Measurements from ENCODE around the gene TMEM72. TPM values are rescaled to one million over a fixed set of nuclear protein-coding genes. Genes with fewer than 3 reads are reported as not detected.

The TMEM72 gene
- total and polyA plus RNA-seq, 2 experiments from 2014 or later: not detected

DNA sequence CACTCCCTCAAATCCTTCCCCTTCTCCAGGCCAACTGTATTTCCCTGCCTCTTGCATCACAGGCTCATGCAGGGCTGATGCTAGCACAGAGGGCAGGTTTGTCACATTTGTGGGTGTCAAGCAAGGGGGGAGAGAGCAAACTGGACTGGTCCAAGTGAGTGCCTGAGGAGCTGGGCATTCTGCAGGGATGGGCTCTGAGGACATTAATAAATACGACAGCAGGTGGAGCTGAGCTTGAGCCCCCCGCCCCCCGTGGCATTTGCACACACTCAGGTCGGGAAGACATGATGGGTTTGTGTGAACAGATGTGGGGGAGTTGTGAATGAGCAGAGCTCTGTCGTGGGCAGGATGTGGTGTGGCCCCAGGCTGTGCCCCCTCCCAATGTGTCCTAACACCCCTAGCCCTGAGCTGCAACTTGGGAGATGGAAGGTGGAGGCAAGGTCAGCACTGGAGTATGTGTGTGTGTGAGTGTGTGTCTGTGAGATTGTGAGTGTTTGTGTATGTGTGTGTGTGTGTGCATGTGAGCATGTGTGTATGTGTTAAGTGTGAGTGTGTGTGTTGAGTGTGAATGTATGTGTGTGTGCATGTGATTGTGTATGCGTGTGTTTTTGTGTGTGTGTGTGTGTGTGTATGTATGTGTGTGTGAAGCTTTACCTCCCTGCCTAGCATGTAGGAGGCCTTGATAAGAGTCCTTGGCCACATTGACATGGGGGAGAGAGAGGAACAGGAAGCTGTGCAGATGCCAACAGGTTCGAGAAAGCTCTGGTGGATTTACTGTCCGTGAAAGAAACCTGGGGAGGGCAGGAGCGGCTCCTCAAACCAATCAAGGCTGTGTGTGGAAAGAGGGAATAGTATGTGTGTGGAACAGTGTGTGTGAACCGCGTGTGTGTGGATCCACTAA, 57.6 kb downstream of the TMEM72 start:
- H2AFZ ChIP-seq: no peak overlapping the region
- peaks cover 9% of the 10 kb centered on the region; the same call in 1 of the 2 replicates for H3K9me2 ChIP-seq (ENCODE audit: insufficient read depth)
- no peak for ATAC-seq
- no peak for DNase-seq (ENCODE audit: low spot score)
- H3K27ac Mint-ChIP-seq: no peak overlapping the region
- no peaks in the 10 kb centered on the region for H3K27me3 ChIP-seq (ENCODE audit: insufficient read depth)
- peaks cover 22% of the 10 kb centered on the region for H3K36me3 Mint-ChIP-seq (ENCODE audit: low read depth)
- no peaks in the 10 kb centered on the region for H3K36me3 ChIP-seq (ENCODE audit: insufficient read depth)
- no peak overlapping the region for H3K27ac ChIP-seq (ENCODE audit: low read depth)
- H3K4me3 ChIP-seq: no peak overlapping the region
- TF ChIP-seq, protein P1, sequence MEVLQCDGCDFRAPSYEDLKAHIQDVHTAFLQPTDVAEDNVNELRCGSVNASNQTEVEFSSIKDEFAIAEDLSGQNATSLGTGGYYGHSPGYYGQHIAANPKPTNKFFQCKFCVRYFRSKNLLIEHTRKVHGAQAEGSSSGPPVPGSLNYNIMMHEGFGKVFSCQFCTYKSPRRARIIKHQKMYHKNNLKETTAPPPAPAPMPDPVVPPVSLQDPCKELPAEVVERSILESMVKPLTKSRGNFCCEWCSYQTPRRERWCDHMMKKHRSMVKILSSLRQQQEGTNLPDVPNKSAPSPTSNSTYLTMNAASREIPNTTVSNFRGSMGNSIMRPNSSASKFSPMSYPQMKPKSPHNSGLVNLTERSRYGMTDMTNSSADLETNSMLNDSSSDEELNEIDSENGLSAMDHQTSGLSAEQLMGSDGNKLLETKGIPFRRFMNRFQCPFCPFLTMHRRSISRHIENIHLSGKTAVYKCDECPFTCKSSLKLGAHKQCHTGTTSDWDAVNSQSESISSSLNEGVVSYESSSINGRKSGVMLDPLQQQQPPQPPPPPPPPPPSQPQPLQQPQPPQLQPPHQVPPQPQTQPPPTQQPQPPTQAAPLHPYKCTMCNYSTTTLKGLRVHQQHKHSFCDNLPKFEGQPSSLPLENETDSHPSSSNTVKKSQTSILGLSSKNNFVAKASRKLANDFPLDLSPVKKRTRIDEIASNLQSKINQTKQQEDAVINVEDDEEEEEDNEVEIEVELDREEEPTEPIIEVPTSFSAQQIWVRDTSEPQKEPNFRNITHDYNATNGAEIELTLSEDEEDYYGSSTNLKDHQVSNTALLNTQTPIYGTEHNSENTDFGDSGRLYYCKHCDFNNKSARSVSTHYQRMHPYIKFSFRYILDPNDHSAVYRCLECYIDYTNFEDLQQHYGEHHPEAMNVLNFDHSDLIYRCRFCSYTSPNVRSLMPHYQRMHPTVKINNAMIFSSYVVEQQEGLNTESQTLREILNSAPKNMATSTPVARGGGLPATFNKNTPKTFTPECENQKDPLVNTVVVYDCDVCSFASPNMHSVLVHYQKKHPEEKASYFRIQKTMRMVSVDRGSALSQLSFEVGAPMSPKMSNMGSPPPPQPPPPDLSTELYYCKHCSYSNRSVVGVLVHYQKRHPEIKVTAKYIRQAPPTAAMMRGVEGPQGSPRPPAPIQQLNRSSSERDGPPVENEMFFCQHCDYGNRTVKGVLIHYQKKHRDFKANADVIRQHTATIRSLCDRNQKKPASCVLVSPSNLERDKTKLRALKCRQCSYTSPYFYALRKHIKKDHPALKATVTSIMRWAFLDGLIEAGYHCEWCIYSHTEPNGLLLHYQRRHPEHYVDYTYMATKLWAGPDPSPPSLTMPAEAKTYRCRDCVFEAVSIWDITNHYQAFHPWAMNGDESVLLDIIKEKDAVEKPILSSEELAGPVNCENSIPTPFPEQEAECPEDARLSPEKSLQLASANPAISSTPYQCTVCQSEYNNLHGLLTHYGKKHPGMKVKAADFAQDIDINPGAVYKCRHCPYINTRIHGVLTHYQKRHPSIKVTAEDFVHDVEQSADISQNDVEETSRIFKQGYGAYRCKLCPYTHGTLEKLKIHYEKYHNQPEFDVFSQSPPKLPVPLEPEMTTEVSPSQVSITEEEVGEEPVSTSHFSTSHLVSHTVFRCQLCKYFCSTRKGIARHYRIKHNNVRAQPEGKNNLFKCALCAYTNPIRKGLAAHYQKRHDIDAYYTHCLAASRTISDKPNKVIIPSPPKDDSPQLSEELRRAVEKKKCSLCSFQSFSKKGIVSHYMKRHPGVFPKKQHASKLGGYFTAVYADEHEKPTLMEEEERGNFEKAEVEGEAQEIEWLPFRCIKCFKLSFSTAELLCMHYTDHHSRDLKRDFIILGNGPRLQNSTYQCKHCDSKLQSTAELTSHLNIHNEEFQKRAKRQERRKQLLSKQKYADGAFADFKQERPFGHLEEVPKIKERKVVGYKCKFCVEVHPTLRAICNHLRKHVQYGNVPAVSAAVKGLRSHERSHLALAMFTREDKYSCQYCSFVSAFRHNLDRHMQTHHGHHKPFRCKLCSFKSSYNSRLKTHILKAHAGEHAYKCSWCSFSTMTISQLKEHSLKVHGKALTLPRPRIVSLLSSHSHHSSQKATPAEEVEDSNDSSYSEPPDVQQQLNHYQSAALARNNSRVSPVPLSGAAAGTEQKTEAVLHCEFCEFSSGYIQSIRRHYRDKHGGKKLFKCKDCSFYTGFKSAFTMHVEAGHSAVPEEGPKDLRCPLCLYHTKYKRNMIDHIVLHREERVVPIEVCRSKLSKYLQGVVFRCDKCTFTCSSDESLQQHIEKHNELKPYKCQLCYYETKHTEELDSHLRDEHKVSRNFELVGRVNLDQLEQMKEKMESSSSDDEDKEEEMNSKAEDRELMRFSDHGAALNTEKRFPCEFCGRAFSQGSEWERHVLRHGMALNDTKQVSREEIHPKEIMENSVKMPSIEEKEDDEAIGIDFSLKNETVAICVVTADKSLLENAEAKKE (CRISPR knock-in tag; IDR thresholded peaks at IDR 0.05): no peak
- TF ChIP-seq EZH2 (IDR thresholded peaks at IDR 0.05; ENCODE audit: low read depth, unreplicated experiment) (no peak), EZH2phosphoT487 (IDR thresholded peaks at IDR 0.05; ENCODE audit: unreplicated experiment) (no peak), JUNB (IDR thresholded peaks at IDR 0.05; ENCODE audit: unreplicated experiment) (no peak), CREB1 (CRISPR knock-in tag; IDR thresholded peaks at IDR 0.05; ENCODE audit: low read depth) (no peak), ZNF331 (CRISPR knock-in tag; IDR thresholded peaks at IDR 0.05; ENCODE audit: low read depth) (no peak), NANOG (IDR thresholded peaks at IDR 0.05; ENCODE audit: borderline replicate concordance) (no peak), STAT1 (IDR thresholded peaks at IDR 0.05; ENCODE audit: unreplicated experiment) (no peak), POLR2AphosphoS5 (IDR thresholded peaks at IDR 0.05; ENCODE audit: low read depth) (no peak), ZNF114 (CRISPR knock-in tag; IDR thresholded peaks at IDR 0.05) (no peak)
- TF ChIP-seq, protein P2, sequence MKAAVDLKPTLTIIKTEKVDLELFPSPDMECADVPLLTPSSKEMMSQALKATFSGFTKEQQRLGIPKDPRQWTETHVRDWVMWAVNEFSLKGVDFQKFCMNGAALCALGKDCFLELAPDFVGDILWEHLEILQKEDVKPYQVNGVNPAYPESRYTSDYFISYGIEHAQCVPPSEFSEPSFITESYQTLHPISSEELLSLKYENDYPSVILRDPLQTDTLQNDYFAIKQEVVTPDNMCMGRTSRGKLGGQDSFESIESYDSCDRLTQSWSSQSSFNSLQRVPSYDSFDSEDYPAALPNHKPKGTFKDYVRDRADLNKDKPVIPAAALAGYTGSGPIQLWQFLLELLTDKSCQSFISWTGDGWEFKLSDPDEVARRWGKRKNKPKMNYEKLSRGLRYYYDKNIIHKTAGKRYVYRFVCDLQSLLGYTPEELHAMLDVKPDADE (IDR thresholded peaks at IDR 0.05): no peak
- TF ChIP-seq, protein P3, sequence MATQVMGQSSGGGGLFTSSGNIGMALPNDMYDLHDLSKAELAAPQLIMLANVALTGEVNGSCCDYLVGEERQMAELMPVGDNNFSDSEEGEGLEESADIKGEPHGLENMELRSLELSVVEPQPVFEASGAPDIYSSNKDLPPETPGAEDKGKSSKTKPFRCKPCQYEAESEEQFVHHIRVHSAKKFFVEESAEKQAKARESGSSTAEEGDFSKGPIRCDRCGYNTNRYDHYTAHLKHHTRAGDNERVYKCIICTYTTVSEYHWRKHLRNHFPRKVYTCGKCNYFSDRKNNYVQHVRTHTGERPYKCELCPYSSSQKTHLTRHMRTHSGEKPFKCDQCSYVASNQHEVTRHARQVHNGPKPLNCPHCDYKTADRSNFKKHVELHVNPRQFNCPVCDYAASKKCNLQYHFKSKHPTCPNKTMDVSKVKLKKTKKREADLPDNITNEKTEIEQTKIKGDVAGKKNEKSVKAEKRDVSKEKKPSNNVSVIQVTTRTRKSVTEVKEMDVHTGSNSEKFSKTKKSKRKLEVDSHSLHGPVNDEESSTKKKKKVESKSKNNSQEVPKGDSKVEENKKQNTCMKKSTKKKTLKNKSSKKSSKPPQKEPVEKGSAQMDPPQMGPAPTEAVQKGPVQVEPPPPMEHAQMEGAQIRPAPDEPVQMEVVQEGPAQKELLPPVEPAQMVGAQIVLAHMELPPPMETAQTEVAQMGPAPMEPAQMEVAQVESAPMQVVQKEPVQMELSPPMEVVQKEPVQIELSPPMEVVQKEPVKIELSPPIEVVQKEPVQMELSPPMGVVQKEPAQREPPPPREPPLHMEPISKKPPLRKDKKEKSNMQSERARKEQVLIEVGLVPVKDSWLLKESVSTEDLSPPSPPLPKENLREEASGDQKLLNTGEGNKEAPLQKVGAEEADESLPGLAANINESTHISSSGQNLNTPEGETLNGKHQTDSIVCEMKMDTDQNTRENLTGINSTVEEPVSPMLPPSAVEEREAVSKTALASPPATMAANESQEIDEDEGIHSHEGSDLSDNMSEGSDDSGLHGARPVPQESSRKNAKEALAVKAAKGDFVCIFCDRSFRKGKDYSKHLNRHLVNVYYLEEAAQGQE (IDR thresholded peaks at IDR 0.05; ENCODE audit: unreplicated experiment): no peak
- TF ChIP-seq, protein P4, sequence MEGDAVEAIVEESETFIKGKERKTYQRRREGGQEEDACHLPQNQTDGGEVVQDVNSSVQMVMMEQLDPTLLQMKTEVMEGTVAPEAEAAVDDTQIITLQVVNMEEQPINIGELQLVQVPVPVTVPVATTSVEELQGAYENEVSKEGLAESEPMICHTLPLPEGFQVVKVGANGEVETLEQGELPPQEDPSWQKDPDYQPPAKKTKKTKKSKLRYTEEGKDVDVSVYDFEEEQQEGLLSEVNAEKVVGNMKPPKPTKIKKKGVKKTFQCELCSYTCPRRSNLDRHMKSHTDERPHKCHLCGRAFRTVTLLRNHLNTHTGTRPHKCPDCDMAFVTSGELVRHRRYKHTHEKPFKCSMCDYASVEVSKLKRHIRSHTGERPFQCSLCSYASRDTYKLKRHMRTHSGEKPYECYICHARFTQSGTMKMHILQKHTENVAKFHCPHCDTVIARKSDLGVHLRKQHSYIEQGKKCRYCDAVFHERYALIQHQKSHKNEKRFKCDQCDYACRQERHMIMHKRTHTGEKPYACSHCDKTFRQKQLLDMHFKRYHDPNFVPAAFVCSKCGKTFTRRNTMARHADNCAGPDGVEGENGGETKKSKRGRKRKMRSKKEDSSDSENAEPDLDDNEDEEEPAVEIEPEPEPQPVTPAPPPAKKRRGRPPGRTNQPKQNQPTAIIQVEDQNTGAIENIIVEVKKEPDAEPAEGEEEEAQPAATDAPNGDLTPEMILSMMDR (conservative IDR thresholded peaks at IDR 0.05; ENCODE audit: low read depth in 2 of 2): no peak
- no peak overlapping the region for H3K4me2 ChIP-seq
- H3K4me3 Mint-ChIP-seq: no peak overlapping the region
- peaks cover 34% of the 10 kb centered on the region for H3K4me1 ChIP-seq (ENCODE audit: insufficient read depth)
- H3F3A ChIP-seq (replicated peaks; ENCODE audit: low read depth): peaks cover 6% of the 10 kb centered on the region; the same call in 1 of the 2 replicates
- H3K27me3 Mint-ChIP-seq (ENCODE audit: insufficient read depth, low read depth, poor library complexity): peaks cover 17% of the 10 kb centered on the region
- peaks cover 50% of the 10 kb centered on the region for H3K4me1 Mint-ChIP-seq
- no peaks in the 10 kb centered on the region; the same call in 2 of the 3 replicates for H3K9me3 Mint-ChIP-seq
- no peaks in the 10 kb centered on the region for H4K20me1 ChIP-seq (replicated peaks; ENCODE audit: insufficient read depth)
- H3K79me2 ChIP-seq (replicated peaks; ENCODE audit: insufficient read depth): no peaks in the 10 kb centered on the region; the same call in 1 of the 2 replicates

Data from GM23338 (cell line).